Fibroblast of lung (primary cell): ENCODE data around the gene KRT2.

Experiments used
- CTCF ChIP-seq, 2 donors: IDR thresholded peaks in 1 of 2; conservative IDR thresholded peaks in 1 of 2; 1 replicate in 1 of 2; 2 replicates in 1 of 2; pipeline ENCODE4 v1.5.1; 2011 to 2012; ENCODE audit warnings: low read length in 2 of 2, control low read depth in 1 of 2, inconsistent platforms in 1 of 2, low read depth in 1 of 2, mild to moderate bottlenecking in 1 of 2
- EZH2 ChIP-seq: IDR thresholded peaks from 2 replicates; pipeline ENCODE4 v1.5.1; 2012; ENCODE audit warnings: low read length, control low read depth, mild to moderate bottlenecking; ENCODE audit errors: missing control alignments

GRCh38 chr12:52648012-52648550 is 3.9 kb downstream of the KRT2 start:
- TF ChIP-seq CTCF (conservative IDR thresholded peaks at IDR 0.05 in 1 of 2, IDR thresholded peaks at IDR 0.05 in 1 of 2; ENCODE audit: low read depth in 1 of 2, low read length in 2 of 2) (no peak), EZH2 (no peak)
